ENCODE results near the gene TNF. TPM values are rescaled to one million over a fixed set of nuclear protein-coding genes. Genes with fewer than 3 reads are reported as not detected.

Gene TNF
- total and polyA plus RNA-seq, 2 of the 13 experiments (the other 11 are each of a cell fraction or from before 2014, with no cell fraction given), result not detected

- TF ChIP-seq, protein P1, sequence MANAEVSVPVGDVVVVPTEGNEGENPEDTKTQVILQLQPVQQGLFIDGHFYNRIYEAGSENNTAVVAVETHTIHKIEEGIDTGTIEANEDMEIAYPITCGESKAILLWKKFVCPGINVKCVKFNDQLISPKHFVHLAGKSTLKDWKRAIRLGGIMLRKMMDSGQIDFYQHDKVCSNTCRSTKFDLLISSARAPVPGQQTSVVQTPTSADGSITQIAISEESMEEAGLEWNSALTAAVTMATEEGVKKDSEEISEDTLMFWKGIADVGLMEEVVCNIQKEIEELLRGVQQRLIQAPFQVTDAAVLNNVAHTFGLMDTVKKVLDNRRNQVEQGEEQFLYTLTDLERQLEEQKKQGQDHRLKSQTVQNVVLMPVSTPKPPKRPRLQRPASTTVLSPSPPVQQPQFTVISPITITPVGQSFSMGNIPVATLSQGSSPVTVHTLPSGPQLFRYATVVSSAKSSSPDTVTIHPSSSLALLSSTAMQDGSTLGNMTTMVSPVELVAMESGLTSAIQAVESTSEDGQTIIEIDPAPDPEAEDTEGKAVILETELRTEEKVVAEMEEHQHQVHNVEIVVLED (CRISPR knock-in tag; IDR thresholded peaks at IDR 0.05; ENCODE audit: borderline replicate concordance), result peak; percentile 23; the same call in 1 of the 2 replicates
- TF ChIP-seq ZNF430 (CRISPR knock-in tag; IDR thresholded peaks at IDR 0.05), result peak; percentile 44; the same call in 1 of the 2 replicates
- TF ChIP-seq CEBPZ (IDR thresholded peaks at IDR 0.05; ENCODE audit: low read length), result no peak
- TF ChIP-seq ZNF569 (CRISPR knock-in tag; IDR thresholded peaks at IDR 0.05; ENCODE audit: borderline replicate concordance), result no peak
- peak; percentile 66; the same call in 1 of the 2 replicates for TF ChIP-seq CBX5 (CRISPR knock-in tag; IDR thresholded peaks at IDR 0.05; ENCODE audit: borderline replicate concordance)
- peak; percentile 78 for TF ChIP-seq ZSCAN21 (CRISPR knock-in tag; IDR thresholded peaks at IDR 0.05; ENCODE audit: borderline replicate concordance)
- no peak; the same call in 1 of the 2 replicates for TF ChIP-seq ZNF441 (CRISPR knock-in tag; IDR thresholded peaks at IDR 0.05; ENCODE audit: borderline replicate concordance)
- 0 out of 2 replicates have a peak, but pooled peaks have one; percentile 34 for TF ChIP-seq BRF2 (CRISPR knock-in tag; IDR thresholded peaks at IDR 0.05)
- TF ChIP-seq, protein P2, sequence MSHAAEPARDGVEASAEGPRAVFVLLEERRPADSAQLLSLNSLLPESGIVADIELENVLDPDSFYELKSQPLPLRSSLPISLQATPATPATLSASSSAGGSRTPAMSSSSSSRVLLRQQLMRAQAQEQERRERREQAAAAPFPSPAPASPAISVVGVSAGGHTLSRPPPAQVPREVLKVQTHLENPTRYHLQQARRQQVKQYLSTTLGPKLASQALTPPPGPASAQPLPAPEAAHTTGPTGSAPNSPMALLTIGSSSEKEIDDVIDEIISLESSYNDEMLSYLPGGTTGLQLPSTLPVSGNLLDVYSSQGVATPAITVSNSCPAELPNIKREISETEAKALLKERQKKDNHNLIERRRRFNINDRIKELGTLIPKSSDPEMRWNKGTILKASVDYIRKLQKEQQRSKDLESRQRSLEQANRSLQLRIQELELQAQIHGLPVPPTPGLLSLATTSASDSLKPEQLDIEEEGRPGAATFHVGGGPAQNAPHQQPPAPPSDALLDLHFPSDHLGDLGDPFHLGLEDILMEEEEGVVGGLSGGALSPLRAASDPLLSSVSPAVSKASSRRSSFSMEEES (CRISPR knock-in tag; IDR thresholded peaks at IDR 0.05), result peak; percentile 71
- 0 out of 2 replicates have a peak, but pooled peaks have one; percentile 24 for TF ChIP-seq ZNF747 (CRISPR knock-in tag; IDR thresholded peaks at IDR 0.05; ENCODE audit: borderline replicate concordance)
- peak; percentile 95; the same call in 1 of the 2 replicates for TF ChIP-seq ZNF414 (CRISPR knock-in tag; IDR thresholded peaks at IDR 0.05)
- peak; percentile 75 for TF ChIP-seq SPEN (CRISPR knock-in tag; IDR thresholded peaks at IDR 0.05; ENCODE audit: low read depth)
- TF ChIP-seq ZFX (CRISPR knock-in tag; IDR thresholded peaks at IDR 0.05; ENCODE audit: low read depth), result peak; percentile 78
- TF ChIP-seq NFRKB (IDR thresholded peaks at IDR 0.05), result no peak
- TF ChIP-seq ZNF44 (CRISPR knock-in tag; IDR thresholded peaks at IDR 0.05), result no peak
- TF ChIP-seq DBP (CRISPR knock-in tag; IDR thresholded peaks at IDR 0.05; ENCODE audit: not compliant biosample characterization), result no peak
- TF ChIP-seq POGZ (CRISPR knock-in tag; IDR thresholded peaks at IDR 0.05), result peak; percentile 71; the same call in 1 of the 2 replicates
These were observed 5.6 kb downstream of the TNF start (continued) for GRCh38 chr6:31580807-31581433.
